GM18873 (cell line): ENCODE results near the gene SYT8.

Source experiments
- ATAC-seq: cut with Tn5 transposase; IDR thresholded peaks from one replicate; pipeline ENCODE4 v1.9.1; 2021; ENCODE audit warnings: mild to moderate bottlenecking, moderate library complexity, moderate number of reproducible peaks; ENCODE audit not compliant: unreplicated experiment, low FRiP score

Gene SYT8

GRCh38 chr11:1817000-1817399 is 17.8 kb upstream of the SYT8 start:
- no peak for ATAC-seq

GRCh38 chr11:1817511-1817910 is 17.3 kb upstream of the SYT8 start:
- ATAC-seq = no peak

- ATAC-seq = no peak
Measured at GRCh38 chr11:1819074-1819473, 15.7 kb upstream of the SYT8 start.

GRCh38 chr11:1820463-1821325 is 14.1 kb upstream of the SYT8 start:
- ATAC-seq = no peak

- no peak for ATAC-seq
Measured at GRCh38 chr11:1821562-1821961, 13.2 kb upstream of the SYT8 start.

- ATAC-seq = no peak
Measured at GRCh38 chr11:1822648-1823375, 12.0 kb upstream of the SYT8 start.

GRCh38 chr11:1823376-1824220 is 11.2 kb upstream of the SYT8 start:
- no peak for ATAC-seq

- no peak for ATAC-seq
Measured at GRCh38 chr11:1824221-1825038, 10.4 kb upstream of the SYT8 start.

- ATAC-seq = no peak
Measured at GRCh38 chr11:1825039-1825740, 9.6 kb upstream of the SYT8 start.

- ATAC-seq = no peak
Measured at GRCh38 chr11:1825785-1826451, 8.9 kb upstream of the SYT8 start.

- no peak for ATAC-seq
Measured at GRCh38 chr11:1826552-1827094, 8.2 kb upstream of the SYT8 start.

GRCh38 chr11:1827095-1827813 is 7.5 kb upstream of the SYT8 start:
- ATAC-seq = no peak

GRCh38 chr11:1827931-1828330 is 6.9 kb upstream of the SYT8 start:
- no peak for ATAC-seq

- ATAC-seq = no peak
Measured at GRCh38 chr11:1828542-1828941, 6.2 kb upstream of the SYT8 start.

GRCh38 chr11:1829039-1829820 is 5.6 kb upstream of the SYT8 start:
- ATAC-seq = no peak

GRCh38 chr11:1830004-1830321 is 4.8 kb upstream of the SYT8 start:
- ATAC-seq = no peak
